DMS 273 treated with DMSO at 0.1 percent for 48 hours (cell line): ENCODE measurements around the gene BABAM1.

Experiments used
- DNase-seq: peaks from one replicate; lab custom pipeline; 2025; lab: John Stamatoyannopoulos, UW

BABAM1 gene

GRCh38 chr19:17303940-17304267 lies 36.7 kb downstream of the BABAM1 start:
- no peak for DNase-seq

GRCh38 chr19:17304386-17305215 lies 37.4 kb downstream of the BABAM1 start:
- no peak for DNase-seq

- no peak for DNase-seq
Observed at GRCh38 chr19:17305216-17305516, 37.9 kb downstream of the BABAM1 start.

- peak; percentile 99 for DNase-seq
Observed at GRCh38 chr19:17305517-17306284, 38.5 kb downstream of the BABAM1 start, which contains the start of gene MRPL34. Gene MRPL34, plus strand, starts transcription at chr19:17305872. Its CDS starts 21 bp downstream, at chr19:17305893.

- DNase-seq = no peak
Observed at GRCh38 chr19:17306285-17306714, 39.1 kb downstream of the BABAM1 start.

GRCh38 chr19:17307876-17308377 lies 40.7 kb downstream of the BABAM1 start:
- no peak for DNase-seq

GRCh38 chr19:17309198-17309964 lies 42.1 kb downstream of the BABAM1 start, which contains the start of gene DDA1:
Gene DDA1, plus strand, starts transcription at chr19:17309563. Its CDS starts 92 bp downstream, at chr19:17309655.
- DNase-seq = peak; percentile 99

- DNase-seq = no peak
Observed at GRCh38 chr19:17309965-17310461, 42.8 kb downstream of the BABAM1 start.

GRCh38 chr19:17311455-17312188 lies 44.4 kb downstream of the BABAM1 start:
- no peak for DNase-seq

GRCh38 chr19:17312189-17313113 lies 45.2 kb downstream of the BABAM1 start:
- no peak for DNase-seq

GRCh38 chr19:17314007-17314593 lies 46.9 kb downstream of the BABAM1 start:
- DNase-seq = no peak

GRCh38 chr19:17318966-17319365 lies 51.7 kb downstream of the BABAM1 start:
- no peak for DNase-seq

GRCh38 chr19:17319473-17320238 lies 52.4 kb downstream of the BABAM1 start:
- no peak for DNase-seq

- DNase-seq = no peak
Observed at GRCh38 chr19:17320435-17320834, 53.2 kb downstream of the BABAM1 start.

- DNase-seq = no peak
Observed at GRCh38 chr19:17321655-17322489, 54.6 kb downstream of the BABAM1 start.

GRCh38 chr19:17322854-17323253 lies 55.6 kb downstream of the BABAM1 start:
- no peak for DNase-seq

GRCh38 chr19:17323300-17323963 lies 56.2 kb downstream of the BABAM1 start:
- DNase-seq = no peak

- DNase-seq = no peak
Observed at GRCh38 chr19:17323964-17324332, 56.7 kb downstream of the BABAM1 start.
